HG02981 (cell line): Measurements from ENCODE around the gene KCNK3.

Experiments
- ATAC-seq: cut with Tn5 transposase; IDR thresholded peaks from one replicate; pipeline ENCODE4 v1.9.1; 2021; ENCODE audit warnings: mild to moderate bottlenecking, moderate library complexity; ENCODE audit not compliant: unreplicated experiment

KCNK3 gene

DNA sequence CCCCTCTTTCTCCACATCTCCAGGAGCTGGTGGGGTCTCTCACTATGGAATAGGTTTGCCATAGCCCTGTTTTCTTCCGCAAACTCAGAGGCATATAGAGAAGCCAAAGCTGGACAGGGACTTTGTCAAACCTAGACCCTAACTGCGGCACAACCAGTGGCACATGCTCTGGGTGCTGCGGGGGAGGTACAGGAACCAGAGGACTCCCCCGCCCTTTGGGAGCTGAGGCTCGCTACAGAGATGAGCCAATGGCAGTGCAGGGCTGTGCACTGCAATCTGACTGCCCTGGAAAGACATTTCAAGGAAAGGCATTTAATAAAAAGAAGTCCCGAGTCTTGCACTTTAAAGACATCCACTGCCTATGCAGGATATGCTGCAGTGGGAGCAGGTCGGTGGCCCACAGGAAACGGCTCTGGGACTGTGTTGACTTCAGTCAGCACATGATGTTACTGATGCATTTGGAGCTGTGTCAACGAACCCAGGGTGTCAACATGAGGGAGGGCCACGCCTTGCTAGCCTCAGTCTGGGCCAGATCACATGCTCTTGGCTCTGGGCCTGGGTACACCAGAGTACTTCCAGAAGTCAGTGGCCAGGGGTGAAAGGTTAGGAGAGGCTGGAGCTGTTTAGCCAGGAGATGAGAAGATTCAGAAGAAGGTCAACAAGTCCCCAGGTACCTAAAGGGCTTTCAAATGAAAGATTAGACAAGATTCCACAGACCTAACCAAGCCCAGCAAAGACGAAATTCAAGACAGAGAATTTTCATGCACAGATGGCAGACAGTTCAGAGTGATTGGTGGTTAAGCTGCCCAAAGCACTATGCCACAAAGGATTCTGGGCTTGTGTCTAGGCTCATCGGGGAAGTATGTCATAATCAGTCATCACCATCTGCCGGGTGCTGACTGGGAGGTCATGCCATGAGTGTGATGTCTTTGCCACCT, 79.8 kb downstream of the KCNK3 start:
- no peak for ATAC-seq

DNA sequence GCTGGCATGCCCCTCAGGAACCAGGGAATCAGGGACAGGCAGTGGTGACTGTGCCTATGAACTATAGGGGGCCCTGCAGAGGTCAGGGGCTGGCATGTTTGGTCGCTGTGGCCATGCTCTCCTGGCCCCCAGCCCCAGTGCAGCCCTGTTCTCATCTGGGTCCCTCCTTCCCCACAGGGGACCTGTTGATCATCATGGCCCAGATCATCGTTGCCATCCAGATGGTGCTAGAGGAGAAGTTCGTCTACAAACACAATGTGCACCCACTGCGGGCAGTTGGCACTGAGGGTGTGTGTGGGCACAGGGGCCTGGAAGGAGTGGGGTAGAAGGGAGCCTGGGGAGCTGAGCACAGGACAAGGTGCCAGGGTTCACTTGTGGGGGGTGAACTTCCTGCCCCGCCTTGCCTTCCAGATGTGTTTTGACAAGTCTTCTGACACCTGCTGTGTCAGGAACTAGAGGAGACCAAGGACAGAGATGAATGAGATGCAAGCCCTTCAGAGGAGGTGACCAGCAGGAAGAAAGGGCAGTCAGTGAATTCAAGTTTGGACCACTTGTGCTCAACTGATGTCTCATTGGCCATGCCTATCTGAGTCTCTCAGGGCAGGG, 83.8 kb downstream of the KCNK3 start:
- no peak for ATAC-seq

DNA sequence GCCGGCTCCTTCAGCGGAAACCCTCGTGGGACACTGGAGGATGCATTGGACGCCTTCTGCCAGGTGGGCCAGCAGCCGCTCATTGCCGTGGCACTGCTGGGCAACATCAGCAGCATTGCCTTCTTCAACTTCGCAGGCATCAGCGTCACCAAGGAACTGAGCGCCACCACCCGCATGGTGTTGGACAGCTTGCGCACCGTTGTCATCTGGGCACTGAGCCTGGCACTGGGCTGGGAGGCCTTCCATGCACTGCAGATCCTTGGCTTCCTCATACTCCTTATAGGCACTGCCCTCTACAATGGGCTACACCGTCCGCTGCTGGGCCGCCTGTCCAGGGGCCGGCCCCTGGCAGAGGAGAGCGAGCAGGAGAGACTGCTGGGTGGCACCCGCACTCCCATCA, 85.6 kb downstream of the KCNK3 start:
- ATAC-seq, result no peak

DNA sequence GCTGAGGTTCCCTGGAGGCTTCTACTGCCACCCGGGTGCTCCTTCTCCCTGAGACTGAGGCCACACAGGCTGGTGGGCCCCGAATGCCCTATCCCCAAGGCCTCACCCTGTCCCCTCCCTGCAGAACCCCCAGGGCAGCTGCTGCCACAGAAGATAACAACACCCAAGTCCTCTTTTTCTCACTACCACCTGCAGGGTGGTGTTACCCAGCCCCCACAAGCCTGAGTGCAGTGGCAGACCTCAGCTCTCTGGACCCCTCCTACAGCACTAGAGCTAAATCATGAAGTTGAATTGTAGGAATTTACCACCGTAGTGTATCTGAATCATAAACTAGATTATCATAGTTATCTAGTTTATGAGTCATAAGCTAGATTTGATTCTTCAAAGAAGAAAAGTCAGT, 86.0 kb downstream of the KCNK3 start:
- ATAC-seq, result no peak

DNA sequence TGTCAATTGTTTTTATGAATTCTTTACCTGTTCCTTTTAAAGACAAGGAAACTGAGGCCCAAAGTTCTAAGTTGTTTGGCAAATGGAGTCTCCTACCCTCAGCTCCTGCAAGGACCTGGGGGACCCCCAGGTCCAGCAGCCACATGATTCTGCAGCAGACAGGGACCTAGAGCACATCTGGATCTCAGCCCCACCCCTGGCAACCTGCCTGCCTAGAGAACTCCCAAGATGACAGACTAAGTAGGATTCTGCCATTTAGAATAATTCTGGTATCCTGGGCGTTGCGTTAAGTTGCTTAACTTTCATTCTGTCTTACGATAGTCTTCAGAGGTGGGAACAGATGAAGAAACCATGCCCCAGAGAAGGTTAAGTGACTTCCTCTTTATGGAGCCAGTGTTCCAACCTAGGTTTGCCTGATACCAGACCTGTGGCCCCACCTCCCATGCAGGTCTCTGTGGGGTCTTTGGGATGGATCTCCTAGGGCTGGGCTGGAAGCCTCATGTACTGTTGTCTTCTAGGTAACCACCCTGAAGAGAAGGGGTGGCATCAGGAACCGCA, 87.8 kb downstream of the KCNK3 start:
- no peak for ATAC-seq
